Suppressor macrophage treated with lipopolysaccharide for 1 hour (primary cell): ENCODE data around the gene PAQR5.
A peak's percentile ranks its signal among the peaks of the same experiment; 100 is the strongest.

Experiments
- DNase-seq, 3 donors: peaks; one replicate each; pipeline ENCODE4 v3.0.0-alpha.2; 2020 to 2022

The PAQR5 gene

GRCh38 chr15:69393831-69394491, 95.2 kb downstream of the PAQR5 start:
- no peak for DNase-seq

DNA sequence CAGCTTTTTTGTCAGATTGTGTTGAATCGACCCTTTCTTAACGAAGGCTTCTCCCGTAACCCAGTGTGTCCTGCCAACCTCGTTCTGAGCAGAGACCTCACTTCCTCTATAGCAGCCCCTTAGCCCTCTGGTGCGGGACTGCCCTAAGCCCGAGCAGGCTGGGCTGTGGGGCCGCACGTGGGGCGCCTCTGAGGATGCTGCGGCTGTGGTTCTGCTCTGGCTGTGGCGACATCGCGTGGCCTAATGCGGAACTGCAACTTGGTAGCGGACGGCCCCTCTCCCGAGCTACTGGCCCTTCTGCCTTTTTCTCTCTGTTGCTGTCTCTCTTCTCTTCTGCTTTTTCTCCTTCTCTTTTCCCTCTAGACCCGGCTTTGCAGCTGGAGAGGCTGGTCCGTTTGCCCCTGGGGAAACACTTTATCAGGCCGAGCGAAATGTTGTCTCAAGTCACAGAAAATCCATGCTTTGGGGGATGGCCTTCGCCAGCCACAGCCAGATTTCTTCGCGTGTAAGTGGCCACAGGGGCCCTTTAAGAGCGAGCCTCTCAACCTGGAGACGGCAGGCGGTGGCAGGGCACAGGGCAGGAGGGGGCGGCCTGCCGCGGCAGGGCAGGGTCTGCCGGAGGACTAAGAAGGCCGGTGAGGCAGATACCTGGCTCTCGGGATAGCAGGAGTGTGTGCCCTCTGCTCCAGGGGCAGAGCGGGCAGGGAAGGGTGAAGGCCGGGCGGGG, 96.0 kb downstream of the PAQR5 start:
- DNase-seq: peak; percentile 79 to 89 (median 88)

- DNase-seq: no peak
Measured at GRCh38 chr15:69395460-69395859, 96.7 kb downstream of the PAQR5 start.

GRCh38 chr15:69395991-69396390, 97.3 kb downstream of the PAQR5 start:
- DNase-seq: no peak

- no peak for DNase-seq
Measured at GRCh38 chr15:69398491-69398891, 99.8 kb downstream of the PAQR5 start.

GRCh38 chr15:69400850-69401249, 102.1 kb downstream of the PAQR5 start:
- no peak for DNase-seq

DNA sequence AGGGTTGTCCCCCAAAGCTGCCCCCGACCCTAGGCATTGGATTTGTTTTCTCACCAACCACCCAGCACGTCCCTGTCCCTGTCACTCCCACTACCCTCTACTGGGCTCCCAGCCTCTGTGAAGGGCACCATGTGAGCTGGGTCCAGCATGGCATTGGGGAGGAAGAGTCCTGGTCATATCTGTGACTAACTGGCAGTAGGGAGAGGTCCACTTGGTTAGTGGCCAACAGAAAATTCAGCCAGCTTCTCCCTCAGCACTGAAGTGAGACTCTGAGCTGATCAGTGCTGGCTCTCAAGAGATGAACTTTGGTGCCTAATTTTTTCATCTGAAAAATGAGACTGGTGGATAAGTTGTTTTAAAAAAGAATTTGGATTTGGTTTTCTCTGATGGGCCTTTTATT, 104.1 kb downstream of the PAQR5 start:
- DNase-seq: no peak

DNA sequence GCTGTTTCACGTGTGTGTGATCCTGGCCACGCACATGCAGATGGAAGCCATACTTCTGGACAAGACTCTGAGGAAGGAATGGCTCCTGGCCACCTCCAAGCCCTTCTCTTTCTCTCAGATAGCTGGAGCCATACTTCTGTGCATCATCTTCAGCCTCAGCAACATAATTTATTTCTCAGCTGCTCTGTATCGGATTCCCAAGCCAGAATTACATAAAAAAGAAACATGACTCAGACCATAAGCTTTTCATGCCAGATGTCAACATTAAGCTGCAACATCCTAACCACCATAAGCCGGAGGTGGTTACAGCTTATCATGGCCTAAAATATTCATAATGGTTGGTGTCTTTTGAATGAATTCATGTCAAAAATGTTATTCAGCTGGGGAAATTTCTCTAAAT, 104.9 kb downstream of the PAQR5 start:
- DNase-seq: no peak

GRCh38 chr15:69405110-69405509, 106.4 kb downstream of the PAQR5 start:
- no peak for DNase-seq

DNA sequence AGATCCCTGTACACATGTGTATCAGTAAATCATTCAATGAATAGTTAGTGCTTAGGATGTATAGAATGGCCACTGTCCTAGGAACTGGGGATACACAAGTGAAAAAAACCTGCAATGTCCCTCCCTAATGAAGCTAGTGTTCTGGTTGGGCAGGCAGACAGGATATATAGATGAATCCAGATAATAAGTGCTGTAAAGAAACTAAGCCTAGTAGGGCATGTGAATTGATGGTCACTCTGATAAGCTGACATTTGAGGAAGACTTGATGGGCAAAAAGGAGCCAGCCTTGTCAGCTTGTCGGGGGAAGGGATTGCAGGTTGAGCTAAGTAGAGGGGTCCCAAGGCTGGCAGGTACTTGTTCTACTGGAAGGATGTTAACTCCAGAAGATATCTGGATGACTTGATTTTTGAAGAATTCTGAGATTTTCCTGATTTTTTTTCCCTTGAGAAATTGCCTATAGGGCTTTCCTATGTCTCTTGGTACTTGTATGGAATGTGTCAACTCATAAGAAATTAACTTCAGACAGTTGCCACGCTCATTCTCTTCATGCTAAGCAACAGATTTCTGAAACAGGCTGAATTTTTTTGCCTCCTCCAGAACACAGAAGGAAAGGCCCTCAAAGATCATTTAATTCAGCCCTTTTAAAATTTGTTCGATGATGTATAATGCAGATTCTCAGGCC, 109.1 kb downstream of the PAQR5 start:
- no peak for DNase-seq

DNA sequence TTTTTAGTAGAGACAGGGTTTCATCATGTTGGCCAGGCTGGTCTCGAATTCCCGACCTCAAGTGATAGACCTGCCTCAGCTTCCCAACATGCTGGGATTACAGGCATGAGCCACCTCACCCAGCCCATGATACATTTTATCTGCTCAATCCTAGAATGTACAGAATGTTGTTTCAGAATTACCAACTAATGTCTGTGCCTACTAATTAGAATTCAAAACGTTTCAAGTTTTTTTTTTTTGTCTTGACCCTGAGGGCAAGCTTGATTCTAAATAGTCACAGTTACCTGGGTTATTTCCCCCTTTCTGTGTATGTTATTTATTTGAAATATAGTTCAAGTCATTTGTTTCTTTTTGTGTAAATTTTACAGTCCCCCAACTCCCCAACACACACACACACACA, 110.1 kb downstream of the PAQR5 start:
- DNase-seq: no peak

- no peak for DNase-seq
Measured at GRCh38 chr15:69410248-69410874, 111.6 kb downstream of the PAQR5 start.

- DNase-seq: no peak
Measured at GRCh38 chr15:69412274-69412673, 113.6 kb downstream of the PAQR5 start.

DNA sequence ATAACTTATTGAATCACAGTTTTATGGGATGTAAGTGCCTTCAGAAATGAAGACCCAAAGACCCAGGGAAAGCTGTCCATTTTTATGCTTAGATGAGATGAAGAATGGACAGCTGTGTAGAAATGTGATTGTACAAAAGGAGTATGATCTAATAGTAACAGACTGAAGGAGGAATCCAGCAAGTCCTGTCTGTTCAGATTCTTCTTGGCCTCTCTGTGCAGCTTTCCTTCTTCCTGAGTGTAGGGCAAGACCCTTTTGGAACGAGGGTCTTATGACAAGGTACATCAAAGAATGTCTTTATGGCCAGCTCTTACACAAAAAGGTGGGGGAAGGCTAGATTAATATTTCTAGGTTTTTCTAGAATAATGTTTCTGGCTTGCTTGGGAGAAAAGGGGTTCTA, 114.0 kb downstream of the PAQR5 start:
- no peak for DNase-seq

DNA sequence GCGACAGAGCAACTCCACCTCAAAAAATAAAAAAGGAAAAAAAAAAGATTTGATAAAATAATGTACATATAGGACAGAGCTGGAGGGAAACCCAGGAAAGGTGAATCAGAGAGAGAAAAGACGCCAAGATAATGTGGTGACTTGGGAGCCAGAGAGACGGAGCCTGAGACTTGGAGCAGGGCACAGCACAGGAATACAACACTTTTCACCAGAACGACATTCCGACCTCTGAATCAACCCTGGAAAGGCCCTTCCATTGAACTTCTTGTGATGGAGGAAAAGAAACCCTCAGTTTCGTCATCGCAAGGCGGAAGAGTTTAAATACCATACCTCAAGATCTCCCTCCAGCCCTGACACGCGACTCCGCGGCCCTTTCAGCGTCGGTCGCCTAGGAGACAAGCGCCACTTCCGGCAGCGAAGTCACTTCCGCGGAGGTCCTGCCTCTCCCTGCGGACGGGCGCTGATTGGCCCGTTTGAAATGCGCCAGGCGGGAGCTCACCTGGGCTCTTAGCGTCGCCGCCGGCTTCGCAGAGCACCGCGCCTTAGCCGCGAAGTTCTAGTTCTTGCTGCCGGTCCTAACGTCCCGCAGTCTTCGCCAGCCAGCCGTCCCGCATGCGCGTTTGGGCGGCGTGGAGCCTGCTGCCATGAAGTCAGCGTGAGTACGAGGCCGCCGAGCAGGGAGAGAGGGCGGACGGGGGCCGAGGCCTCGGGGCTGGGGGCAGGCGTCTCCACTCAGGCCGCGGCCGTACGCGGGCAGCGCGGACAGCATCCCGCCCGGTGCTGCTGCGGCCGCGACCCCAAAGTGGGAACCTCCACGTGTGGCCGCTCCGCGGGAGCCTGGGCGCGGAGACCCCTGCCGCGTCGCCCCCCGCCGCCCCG, 115.3 kb downstream of the PAQR5 start, which contains the start of gene KIF23:
KIF23 (plus strand) TSS at position 528 of the 879 bp plus-strand sequence; CDS start at position 645, 117 bp downstream.
- peak; percentile 95 to 97 (median 95) for DNase-seq

DNA sequence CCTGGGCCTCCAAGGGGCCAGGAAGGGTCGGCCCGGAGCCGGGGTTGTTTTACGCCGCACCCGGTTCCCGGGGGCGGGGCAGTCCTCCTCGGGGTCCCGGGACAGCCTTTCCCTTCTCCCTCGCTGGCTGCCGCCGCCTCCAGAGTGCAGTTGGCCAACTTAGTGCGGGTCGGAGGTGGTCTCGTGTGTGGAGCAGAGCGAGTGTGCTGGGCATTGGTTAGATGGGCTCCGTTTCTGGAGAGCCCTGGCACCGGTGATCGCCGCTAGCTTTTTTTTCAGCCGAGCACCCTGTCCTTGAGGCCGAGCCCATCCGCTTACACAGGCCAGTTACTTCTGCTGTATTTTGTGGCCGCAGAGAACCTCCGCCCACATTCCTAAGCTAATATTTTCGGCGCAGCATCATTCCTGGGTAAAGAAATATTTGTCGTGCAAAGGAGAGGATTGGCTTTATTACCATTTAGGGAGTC, 116.0 kb downstream of the PAQR5 start:
- DNase-seq: peak; percentile 55 to 67 (median 64)

DNA sequence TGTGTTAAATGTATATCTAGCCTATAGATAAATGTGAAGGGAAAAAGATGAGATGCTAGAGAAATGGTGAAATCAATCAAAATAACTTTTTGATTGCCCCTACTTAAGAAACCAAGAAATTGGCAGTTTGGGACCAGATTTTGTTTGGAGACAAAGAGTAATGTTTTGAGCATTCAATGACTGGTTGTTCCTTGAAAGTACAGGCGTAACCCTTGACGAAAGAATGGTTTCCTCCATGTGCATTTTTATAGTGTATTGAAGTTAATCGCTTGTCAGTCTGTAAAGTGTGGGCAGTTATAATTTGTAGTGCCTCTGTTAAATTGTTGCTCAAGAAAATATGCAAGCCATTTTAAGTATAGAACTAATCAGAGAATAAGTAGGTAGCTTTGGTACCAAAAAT, 116.7 kb downstream of the PAQR5 start:
- DNase-seq: no peak

- DNase-seq: no peak
Measured at GRCh38 chr15:69417581-69417980, 118.9 kb downstream of the PAQR5 start.

DNA sequence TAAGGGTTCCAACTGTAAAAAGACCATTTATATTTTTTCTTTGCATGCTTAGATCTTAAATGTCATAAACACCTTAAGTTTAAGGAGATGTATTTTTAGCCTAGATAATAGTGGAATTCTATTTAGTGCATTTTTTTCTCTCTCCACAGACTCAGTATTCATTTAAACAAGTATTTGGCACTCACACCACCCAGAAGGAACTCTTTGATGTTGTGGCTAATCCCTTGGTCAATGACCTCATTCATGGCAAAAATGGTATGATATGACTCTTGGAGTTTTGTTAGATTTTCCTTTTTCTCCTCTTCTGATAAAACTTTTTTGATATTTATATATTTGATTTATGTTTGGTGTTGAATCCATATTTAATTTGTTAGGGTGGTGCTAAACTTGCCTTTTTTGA, 122.8 kb downstream of the PAQR5 start:
- DNase-seq: no peak

- DNase-seq: no peak
Measured at GRCh38 chr15:69422336-69422895, 123.7 kb downstream of the PAQR5 start.

- no peak for DNase-seq
Measured at GRCh38 chr15:69424001-69424400, 125.3 kb downstream of the PAQR5 start.
